Measurements from ENCODE around the gene ATXN1. TPM values are rescaled to one million over a fixed set of nuclear protein-coding genes. Genes with fewer than 3 reads are reported as not detected.

ATXN1 gene
- total and polyA plus RNA-seq, 2 donors from 2014 or later, result 4.2 to 58.2 TPM

- Histone ChIP-seq H3K27me3 (ENCODE audit: control insufficient read depth, insufficient read depth, low read length) (no peaks in the 10 kb centered on the region), H3K36me3 (ENCODE audit: control insufficient read depth in 2 of 3, insufficient read depth in 3 of 3, low read length in 3 of 3) (no peaks in the 10 kb centered on the region), H3K4me1 (ENCODE audit: control insufficient read depth in 2 of 3, insufficient read depth in 2 of 3, low read depth in 1 of 3, low read length in 3 of 3) (peaks cover 0 to 18% (median 12%) of the 10 kb centered on the region in 3 donors), H3K9ac (ENCODE audit: low read length in 3 of 3) (no peak overlapping the region), H3K4me3 (ENCODE audit: low read length in 3 of 3) (no peak overlapping the region), H3K27ac (ENCODE audit: low read depth in 2 of 2, low read length in 2 of 2) (no peak overlapping the region), H3K9me3 (ENCODE audit: control insufficient read depth in 2 of 3, insufficient read depth in 1 of 3, low read length in 3 of 3) (no peaks in the 10 kb centered on the region)
- DNase-seq (no peak), FAIRE-seq (no peak)
- intact Hi-C loops (cut with DNase I), result no loop called here
- TF ChIP-seq CTCF (IDR thresholded peaks at IDR 0.05; ENCODE audit: borderline replicate concordance, extremely low read depth, insufficient read depth), result no peak
Measured at GRCh38 chr6:16673011-16673797, 88.1 kb downstream of the ATXN1 start.

- peaks cover 0 to 18% (median 8%) of the 10 kb centered on the region in 3 donors for H3K4me1 ChIP-seq (ENCODE audit: control insufficient read depth in 2 of 3, insufficient read depth in 2 of 3, low read depth in 1 of 3, low read length in 3 of 3)
Measured at GRCh38 chr6:16671302-16672289, 89.7 kb downstream of the ATXN1 start.

GRCh38 chr6:16670617-16671051, 90.6 kb downstream of the ATXN1 start:
- peaks cover 0 to 18% (median 8%) of the 10 kb centered on the region in 3 donors for H3K4me1 ChIP-seq (ENCODE audit: control insufficient read depth in 2 of 3, insufficient read depth in 2 of 3, low read depth in 1 of 3, low read length in 3 of 3)
- DNase-seq (peak in 1 of 5 donors; percentile 29), FAIRE-seq (no peak)
- no peak overlapping the region for H3K4me3 ChIP-seq (ENCODE audit: low read length in 3 of 3)
- no peak overlapping the region for H3K27ac ChIP-seq (ENCODE audit: low read depth in 2 of 2, low read length in 2 of 2)
- no peaks in the 10 kb centered on the region for H3K36me3 ChIP-seq (ENCODE audit: control insufficient read depth in 2 of 3, insufficient read depth in 3 of 3, low read length in 3 of 3)
- no peak overlapping the region for H3K9ac ChIP-seq (ENCODE audit: low read length in 3 of 3)
- H3K9me3 ChIP-seq (ENCODE audit: control insufficient read depth in 2 of 3, insufficient read depth in 1 of 3, low read length in 3 of 3), result no peaks in the 10 kb centered on the region
- intact Hi-C loops (cut with DNase I), result no loop called here
- no peaks in the 10 kb centered on the region for H3K27me3 ChIP-seq (ENCODE audit: control insufficient read depth, insufficient read depth, low read length)
- TF ChIP-seq CTCF (IDR thresholded peaks at IDR 0.05; ENCODE audit: borderline replicate concordance, extremely low read depth, insufficient read depth), result no peak

More at GRCh38 chr6:16671302-16672289, 89.7 kb downstream of the ATXN1 start:
- Histone ChIP-seq H3K9me3 (ENCODE audit: control insufficient read depth in 2 of 3, insufficient read depth in 1 of 3, low read length in 3 of 3) (no peaks in the 10 kb centered on the region), H3K27ac (ENCODE audit: low read depth in 2 of 2, low read length in 2 of 2) (peak overlapping the region in 1 of 2 donors; percentile 16), H3K9ac (ENCODE audit: low read length in 3 of 3) (no peak overlapping the region), H3K4me3 (ENCODE audit: low read length in 3 of 3) (no peak overlapping the region), H3K36me3 (ENCODE audit: control insufficient read depth in 2 of 3, insufficient read depth in 3 of 3, low read length in 3 of 3) (no peaks in the 10 kb centered on the region), H3K27me3 (ENCODE audit: control insufficient read depth, insufficient read depth, low read length) (no peaks in the 10 kb centered on the region)
- DNase-seq (no peak), FAIRE-seq (no peak)
- intact Hi-C loops (cut with DNase I), result no loop called here
- no peak for TF ChIP-seq CTCF (IDR thresholded peaks at IDR 0.05; ENCODE audit: borderline replicate concordance, extremely low read depth, insufficient read depth)
